DMS53 (cell line): ENCODE results near the gene ARHGAP15.

Source experiments
- DNase-seq: peaks from one replicate; lab custom pipeline; 2025; lab: John Stamatoyannopoulos, UW

Gene ARHGAP15

GRCh38 chr2:143144813-143145455, 15.7 kb downstream of the ARHGAP15 start:
- no peak for DNase-seq

GRCh38 chr2:143146366-143146765, 17.1 kb downstream of the ARHGAP15 start:
- no peak for DNase-seq

GRCh38 chr2:143146815-143147530, 17.8 kb downstream of the ARHGAP15 start:
- no peak for DNase-seq

GRCh38 chr2:143148011-143148410, 18.8 kb downstream of the ARHGAP15 start:
- DNase-seq = no peak

- DNase-seq = no peak
These were observed 19.5 kb downstream of the ARHGAP15 start for GRCh38 chr2:143148757-143149156.

GRCh38 chr2:143150287-143150686, 21.1 kb downstream of the ARHGAP15 start:
- DNase-seq = no peak

- DNase-seq = no peak
These were observed 22.0 kb downstream of the ARHGAP15 start for GRCh38 chr2:143151111-143151752.

GRCh38 chr2:143152219-143152618, 23.0 kb downstream of the ARHGAP15 start:
- no peak for DNase-seq

- no peak for DNase-seq
These were observed 23.4 kb downstream of the ARHGAP15 start for GRCh38 chr2:143152637-143153036.

GRCh38 chr2:143155661-143156060, 26.4 kb downstream of the ARHGAP15 start:
- no peak for DNase-seq

- DNase-seq = no peak
These were observed 27.8 kb downstream of the ARHGAP15 start for GRCh38 chr2:143157001-143157400.

GRCh38 chr2:143157418-143157817, 28.2 kb downstream of the ARHGAP15 start:
- DNase-seq = no peak

GRCh38 chr2:143158098-143158497, 28.9 kb downstream of the ARHGAP15 start:
- no peak for DNase-seq

GRCh38 chr2:143158551-143159485, 29.6 kb downstream of the ARHGAP15 start:
- no peak for DNase-seq

GRCh38 chr2:143159486-143159840, 30.2 kb downstream of the ARHGAP15 start:
- no peak for DNase-seq

- DNase-seq = no peak
These were observed 31.8 kb downstream of the ARHGAP15 start for GRCh38 chr2:143160732-143161707.

- peak; percentile 53 for DNase-seq
These were observed 33.1 kb downstream of the ARHGAP15 start for GRCh38 chr2:143162123-143162837.

- DNase-seq = no peak
These were observed 33.8 kb downstream of the ARHGAP15 start for GRCh38 chr2:143162997-143163396.

- DNase-seq = no peak
These were observed 34.3 kb downstream of the ARHGAP15 start for GRCh38 chr2:143163499-143163898.

- DNase-seq = no peak
These were observed 36.1 kb downstream of the ARHGAP15 start for GRCh38 chr2:143165291-143165690.
